Measurements from ENCODE around the gene INPP1. TPM values are rescaled to one million over a fixed set of nuclear protein-coding genes. Genes with fewer than 3 reads are reported as not detected.

Gene INPP1
- polyA plus RNA-seq, 1 of the 3 experiments (the other 2 are of a cell fraction): 6.4 TPM

DNA sequence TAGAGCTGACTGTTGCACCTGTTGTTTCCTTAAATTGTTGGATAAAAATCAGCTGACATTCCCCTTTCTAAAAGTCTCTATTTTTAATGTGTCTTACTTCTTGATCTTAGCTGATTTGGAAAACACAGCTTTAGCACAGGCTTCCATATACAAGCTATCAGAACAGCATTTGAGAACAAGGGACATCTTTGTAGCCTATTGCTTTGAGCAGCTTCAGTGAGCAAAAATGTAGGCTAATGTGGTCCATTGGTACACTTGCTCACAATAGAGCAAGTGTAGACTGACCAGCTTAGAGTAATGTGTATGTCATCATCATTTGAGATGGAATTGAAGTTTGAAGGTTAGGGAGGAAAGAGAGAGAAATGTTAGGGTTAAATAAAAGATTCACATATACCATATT is 7.0 kb downstream of the INPP1 start:
- H3K4me1 ChIP-seq (ENCODE audit: control insufficient read depth in 1 of 2, insufficient read depth in 2 of 2, low read depth in 1 of 2, low read length in 1 of 2): peaks cover 0 to 16% of the 10 kb centered on the region in 2 experiments; a peak in 2 of 4 replicates
- H3K27me3 ChIP-seq (ENCODE audit: insufficient read depth): no peaks in the 10 kb centered on the region
- no peaks in the 10 kb centered on the region for H3K36me3 ChIP-seq (replicated peaks in 1 of 2; ENCODE audit: control insufficient read depth in 1 of 2, insufficient read depth in 2 of 2, low read length in 1 of 2)
- no peaks in the 10 kb centered on the region for H3K9me2 ChIP-seq
- H3K27ac ChIP-seq (ENCODE audit: low read depth in 2 of 2, low read length in 1 of 2): no peak overlapping the region
- TF ChIP-seq, protein P1, sequence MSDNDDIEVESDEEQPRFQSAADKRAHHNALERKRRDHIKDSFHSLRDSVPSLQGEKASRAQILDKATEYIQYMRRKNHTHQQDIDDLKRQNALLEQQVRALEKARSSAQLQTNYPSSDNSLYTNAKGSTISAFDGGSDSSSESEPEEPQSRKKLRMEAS (IDR thresholded peaks at IDR 0.05; ENCODE audit: low read depth): no peak
- TF ChIP-seq RCOR1 (IDR thresholded peaks at IDR 0.05; ENCODE audit: low read length) (no peak), ELF1 (IDR thresholded peaks at IDR 0.05) (no peak), RXRA (IDR thresholded peaks at IDR 0.05; ENCODE audit: borderline replicate concordance, low read depth) (no peak), CHD2 (IDR thresholded peaks at IDR 0.05; ENCODE audit: low read length, partially characterized antibody) (no peak)
- TF ChIP-seq, protein P2, sequence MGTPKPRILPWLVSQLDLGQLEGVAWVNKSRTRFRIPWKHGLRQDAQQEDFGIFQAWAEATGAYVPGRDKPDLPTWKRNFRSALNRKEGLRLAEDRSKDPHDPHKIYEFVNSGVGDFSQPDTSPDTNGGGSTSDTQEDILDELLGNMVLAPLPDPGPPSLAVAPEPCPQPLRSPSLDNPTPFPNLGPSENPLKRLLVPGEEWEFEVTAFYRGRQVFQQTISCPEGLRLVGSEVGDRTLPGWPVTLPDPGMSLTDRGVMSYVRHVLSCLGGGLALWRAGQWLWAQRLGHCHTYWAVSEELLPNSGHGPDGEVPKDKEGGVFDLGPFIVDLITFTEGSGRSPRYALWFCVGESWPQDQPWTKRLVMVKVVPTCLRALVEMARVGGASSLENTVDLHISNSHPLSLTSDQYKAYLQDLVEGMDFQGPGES (IDR thresholded peaks at IDR 0.05; ENCODE audit: low read depth, low read length): no peak
- H3K9ac ChIP-seq: no peak overlapping the region
- no peak overlapping the region for H3K4me2 ChIP-seq
- ChIA-PET POLR2A (interaction anchor here (1.1 kb wide), 1 partner anchor 9 kb away, joined by 3 read pairs; no protein-coding TSS in a partner anchor), CTCF (interaction anchor here (1.2 kb wide), 1 partner anchor 8 kb away, joined by 3 read pairs; no protein-coding TSS in a partner anchor)
- H3F3A ChIP-seq (replicated peaks; ENCODE audit: insufficient read depth): no peaks in the 10 kb centered on the region
- DNase-seq: no peak
- H4K20me1 ChIP-seq (ENCODE audit: insufficient read depth): no peaks in the 10 kb centered on the region
- H3K4me3 ChIP-seq (ENCODE audit: low read depth in 2 of 2, low read length in 1 of 2): no peak overlapping the region
- H2AFZ ChIP-seq (ENCODE audit: low read depth): no peak overlapping the region
- no peaks in the 10 kb centered on the region for H3K9me3 ChIP-seq
- no peaks in the 10 kb centered on the region for H3K79me2 ChIP-seq (ENCODE audit: insufficient read depth)

DNA sequence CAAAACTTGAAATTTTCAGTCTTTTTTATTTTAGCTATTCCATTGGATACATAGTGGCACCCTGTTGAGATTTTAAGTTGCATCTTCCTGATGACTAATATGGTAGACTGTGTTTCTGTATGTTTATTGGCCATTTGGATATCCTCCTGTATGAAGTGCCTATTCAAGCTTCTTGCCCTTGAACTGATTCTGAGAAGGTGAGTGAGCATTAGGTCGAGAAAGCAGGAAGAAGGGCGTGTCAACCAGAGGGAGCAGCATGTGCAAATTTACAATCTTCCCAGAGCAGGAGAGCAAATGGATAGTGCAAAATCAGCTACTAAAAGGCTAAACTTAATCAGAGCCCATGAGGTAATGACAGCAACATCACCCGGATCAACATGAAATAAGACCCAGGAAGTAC is 8.6 kb downstream of the INPP1 start:
- TF ChIP-seq, protein P3, sequence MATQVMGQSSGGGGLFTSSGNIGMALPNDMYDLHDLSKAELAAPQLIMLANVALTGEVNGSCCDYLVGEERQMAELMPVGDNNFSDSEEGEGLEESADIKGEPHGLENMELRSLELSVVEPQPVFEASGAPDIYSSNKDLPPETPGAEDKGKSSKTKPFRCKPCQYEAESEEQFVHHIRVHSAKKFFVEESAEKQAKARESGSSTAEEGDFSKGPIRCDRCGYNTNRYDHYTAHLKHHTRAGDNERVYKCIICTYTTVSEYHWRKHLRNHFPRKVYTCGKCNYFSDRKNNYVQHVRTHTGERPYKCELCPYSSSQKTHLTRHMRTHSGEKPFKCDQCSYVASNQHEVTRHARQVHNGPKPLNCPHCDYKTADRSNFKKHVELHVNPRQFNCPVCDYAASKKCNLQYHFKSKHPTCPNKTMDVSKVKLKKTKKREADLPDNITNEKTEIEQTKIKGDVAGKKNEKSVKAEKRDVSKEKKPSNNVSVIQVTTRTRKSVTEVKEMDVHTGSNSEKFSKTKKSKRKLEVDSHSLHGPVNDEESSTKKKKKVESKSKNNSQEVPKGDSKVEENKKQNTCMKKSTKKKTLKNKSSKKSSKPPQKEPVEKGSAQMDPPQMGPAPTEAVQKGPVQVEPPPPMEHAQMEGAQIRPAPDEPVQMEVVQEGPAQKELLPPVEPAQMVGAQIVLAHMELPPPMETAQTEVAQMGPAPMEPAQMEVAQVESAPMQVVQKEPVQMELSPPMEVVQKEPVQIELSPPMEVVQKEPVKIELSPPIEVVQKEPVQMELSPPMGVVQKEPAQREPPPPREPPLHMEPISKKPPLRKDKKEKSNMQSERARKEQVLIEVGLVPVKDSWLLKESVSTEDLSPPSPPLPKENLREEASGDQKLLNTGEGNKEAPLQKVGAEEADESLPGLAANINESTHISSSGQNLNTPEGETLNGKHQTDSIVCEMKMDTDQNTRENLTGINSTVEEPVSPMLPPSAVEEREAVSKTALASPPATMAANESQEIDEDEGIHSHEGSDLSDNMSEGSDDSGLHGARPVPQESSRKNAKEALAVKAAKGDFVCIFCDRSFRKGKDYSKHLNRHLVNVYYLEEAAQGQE (IDR thresholded peaks at IDR 0.05; ENCODE audit: low read depth, low read length): no peak
- no peak for TF ChIP-seq GABPA (IDR thresholded peaks at IDR 0.05; ENCODE audit: low read depth)
- TF ChIP-seq EP300 (IDR thresholded peaks at IDR 0.05; ENCODE audit: borderline replicate concordance in 1 of 2, low read depth in 1 of 2, low read length in 1 of 2): no peak
- no peak for TF ChIP-seq POLR2AphosphoS5 (IDR thresholded peaks at IDR 0.05; ENCODE audit: low read depth, low read length)
- TF ChIP-seq, protein P4, sequence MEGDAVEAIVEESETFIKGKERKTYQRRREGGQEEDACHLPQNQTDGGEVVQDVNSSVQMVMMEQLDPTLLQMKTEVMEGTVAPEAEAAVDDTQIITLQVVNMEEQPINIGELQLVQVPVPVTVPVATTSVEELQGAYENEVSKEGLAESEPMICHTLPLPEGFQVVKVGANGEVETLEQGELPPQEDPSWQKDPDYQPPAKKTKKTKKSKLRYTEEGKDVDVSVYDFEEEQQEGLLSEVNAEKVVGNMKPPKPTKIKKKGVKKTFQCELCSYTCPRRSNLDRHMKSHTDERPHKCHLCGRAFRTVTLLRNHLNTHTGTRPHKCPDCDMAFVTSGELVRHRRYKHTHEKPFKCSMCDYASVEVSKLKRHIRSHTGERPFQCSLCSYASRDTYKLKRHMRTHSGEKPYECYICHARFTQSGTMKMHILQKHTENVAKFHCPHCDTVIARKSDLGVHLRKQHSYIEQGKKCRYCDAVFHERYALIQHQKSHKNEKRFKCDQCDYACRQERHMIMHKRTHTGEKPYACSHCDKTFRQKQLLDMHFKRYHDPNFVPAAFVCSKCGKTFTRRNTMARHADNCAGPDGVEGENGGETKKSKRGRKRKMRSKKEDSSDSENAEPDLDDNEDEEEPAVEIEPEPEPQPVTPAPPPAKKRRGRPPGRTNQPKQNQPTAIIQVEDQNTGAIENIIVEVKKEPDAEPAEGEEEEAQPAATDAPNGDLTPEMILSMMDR (IDR thresholded peaks at IDR 0.05): no peak
- TF ChIP-seq ELF1 (IDR thresholded peaks at IDR 0.05): no peak
- TF ChIP-seq, protein P5, sequence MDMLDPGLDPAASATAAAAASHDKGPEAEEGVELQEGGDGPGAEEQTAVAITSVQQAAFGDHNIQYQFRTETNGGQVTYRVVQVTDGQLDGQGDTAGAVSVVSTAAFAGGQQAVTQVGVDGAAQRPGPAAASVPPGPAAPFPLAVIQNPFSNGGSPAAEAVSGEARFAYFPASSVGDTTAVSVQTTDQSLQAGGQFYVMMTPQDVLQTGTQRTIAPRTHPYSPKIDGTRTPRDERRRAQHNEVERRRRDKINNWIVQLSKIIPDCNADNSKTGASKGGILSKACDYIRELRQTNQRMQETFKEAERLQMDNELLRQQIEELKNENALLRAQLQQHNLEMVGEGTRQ (IDR thresholded peaks at IDR 0.05; ENCODE audit: borderline replicate concordance, low read depth, low read length): no peak
- TF ChIP-seq TEAD4 (IDR thresholded peaks at IDR 0.05; ENCODE audit: borderline replicate concordance, insufficient read depth): no peak
- TF ChIP-seq RCOR1 (IDR thresholded peaks at IDR 0.05; ENCODE audit: low read length): no peak
- H2AFZ ChIP-seq (ENCODE audit: low read depth): no peak overlapping the region
- no peaks in the 10 kb centered on the region for H3K79me2 ChIP-seq (ENCODE audit: insufficient read depth)
- H3K27ac ChIP-seq (ENCODE audit: low read depth in 2 of 2, low read length in 1 of 2): peak overlapping the region in 1 of 2 experiments; percentile 76; a peak in 1 of 4 replicates
- POLR2A ChIA-PET: interaction anchor here (1.9 kb wide), 1 partner anchor 8 kb away, joined by 7 read pairs; the partner anchor contains the start of gene INPP1
- no peak for DNase-seq
- no peaks in the 10 kb centered on the region for H4K20me1 ChIP-seq (ENCODE audit: insufficient read depth)
- H3F3A ChIP-seq (replicated peaks; ENCODE audit: insufficient read depth): no peaks in the 10 kb centered on the region
- 87% methylated on average over 3 of the region's 3 CpGs for WGBS (ENCODE audit: low lambda C conversion rate)
- no peak overlapping the region for H3K4me3 ChIP-seq (ENCODE audit: low read depth in 2 of 2, low read length in 1 of 2)
- H3K9me2 ChIP-seq: no peaks in the 10 kb centered on the region
- no peaks in the 10 kb centered on the region for H3K27me3 ChIP-seq (ENCODE audit: insufficient read depth)
- CTCF ChIA-PET: interaction anchor here (0.7 to 1.7 kb wide), 4 partner anchors 16 to 159 kb away, joined by 3 to 5 read pairs (median 4); no protein-coding TSS in a partner anchor
- no peaks in the 10 kb centered on the region for H3K36me3 ChIP-seq (replicated peaks in 1 of 2; ENCODE audit: control insufficient read depth in 1 of 2, insufficient read depth in 2 of 2, low read length in 1 of 2)
- H3K4me2 ChIP-seq: no peak overlapping the region
- no peak overlapping the region for H3K9ac ChIP-seq
- H3K4me1 ChIP-seq (ENCODE audit: control insufficient read depth in 1 of 2, insufficient read depth in 2 of 2, low read depth in 1 of 2, low read length in 1 of 2): peaks cover 0 to 22% of the 10 kb centered on the region in 2 experiments; a peak in 2 of 4 replicates
- H3K9me3 ChIP-seq: no peaks in the 10 kb centered on the region
